ENCODE measurements around the gene DAG1. TPM values are rescaled to one million over a fixed set of nuclear protein-coding genes. Genes with fewer than 3 reads are reported as not detected.

Gene DAG1
- total RNA-seq, 1 experiment from 2014 or later, result 93.0 TPM

DNA sequence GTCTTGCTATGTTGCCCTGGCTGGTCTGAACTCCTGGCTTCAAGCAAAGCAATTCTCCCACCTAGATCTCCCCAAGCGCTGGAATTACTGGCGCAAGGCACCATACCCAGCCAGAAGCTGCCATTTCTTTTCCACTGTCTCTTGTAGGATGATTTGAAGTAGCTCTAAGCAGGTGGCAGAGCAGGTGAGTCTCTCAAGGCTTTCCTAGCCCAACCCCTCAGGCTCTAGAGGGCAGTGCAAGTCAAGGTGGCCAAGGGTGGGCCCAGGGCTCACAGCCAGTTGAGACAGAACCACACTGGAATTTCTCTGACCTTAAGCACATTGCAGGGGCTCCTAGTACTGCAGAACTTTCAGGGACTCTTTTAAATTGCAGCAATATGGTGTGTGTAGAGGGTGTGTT, 15.6 kb upstream of the DAG1 start:
- peak; percentile 90 for DNase-seq

More for the DNA sequence above, 15.6 kb upstream of the DAG1 start:
- no peaks in the 10 kb centered on the region for H3K9me3 ChIP-seq (ENCODE audit: control insufficient read depth, low read depth, low read length)
- H4K91ac ChIP-seq (ENCODE audit: insufficient read length, low read depth, low read length), result no peak overlapping the region
- H2BK15ac ChIP-seq (ENCODE audit: low read depth, low read length), result no peak overlapping the region
- no peak overlapping the region for H2BK20ac ChIP-seq (ENCODE audit: low read depth, low read length, poor library complexity, severe bottlenecking)
- H3K56ac ChIP-seq (ENCODE audit: insufficient read length, low read depth, low read length), result no peak overlapping the region
- WGBS (ENCODE audit: extremely low coverage, insufficient read length, low lambda C conversion rate), result no CpG with 5 or more reads among the region's 2 CpGs
- H3K4me3 Mint-ChIP-seq, result peak overlapping the region in 1 of 2 experiments; percentile 10; a peak in 1 of 5 replicates
- no peaks in the 10 kb centered on the region for H3K9me3 Mint-ChIP-seq
- no peak overlapping the region for H3K18ac ChIP-seq (ENCODE audit: insufficient read length, low read depth, low read length)
- no peak overlapping the region for H3K27ac ChIP-seq (ENCODE audit: insufficient read length, low read depth, low read length)
- H3K9ac ChIP-seq (ENCODE audit: extremely low read depth, insufficient read length, low read length), result no peak overlapping the region
- H4K8ac ChIP-seq (replicated peaks; ENCODE audit: insufficient read length, low read depth, low read length), result no peak overlapping the region
- H3K79me1 ChIP-seq (ENCODE audit: insufficient read depth, low read depth, low read length, poor library complexity, severe bottlenecking), result no peaks in the 10 kb centered on the region
- H2BK5ac ChIP-seq (ENCODE audit: insufficient read length, low read length), result no peak overlapping the region
- no peaks in the 10 kb centered on the region for H3K79me2 ChIP-seq (ENCODE audit: insufficient read depth, low read length)
- peaks cover 5% of the 10 kb centered on the region; the same call in 1 of the 2 replicates for H3K4me1 ChIP-seq (ENCODE audit: insufficient read depth, low read length)
- peak overlapping the region in 2 of 3 experiments; percentile 37 to 77; a peak in 3 of 7 replicates for H3K27ac Mint-ChIP-seq
- no peaks in the 10 kb centered on the region for H4K20me1 ChIP-seq (ENCODE audit: control insufficient read depth, insufficient read depth, insufficient read length)
- no peak overlapping the region for H2BK12ac ChIP-seq (ENCODE audit: insufficient read length, low read depth, low read length)
- no peak overlapping the region for H3T11ph ChIP-seq (ENCODE audit: low read length)
- no peak overlapping the region for H3K4ac ChIP-seq (ENCODE audit: low read depth, low read length)
- no peaks in the 10 kb centered on the region for H3K36me3 Mint-ChIP-seq (ENCODE audit: insufficient read depth in 1 of 3, low read depth in 3 of 3)
- H2AK5ac ChIP-seq (ENCODE audit: insufficient read length, low read length), result no peak overlapping the region
- H3K27me3 Mint-ChIP-seq (ENCODE audit: low read depth), result no peaks in the 10 kb centered on the region
- no peak overlapping the region for H3K4me2 ChIP-seq (ENCODE audit: insufficient read depth, insufficient read length, low read length)
- H4K5ac ChIP-seq (ENCODE audit: insufficient read length, low read depth, low read length), result no peak overlapping the region
- no peak overlapping the region for H2AFZ ChIP-seq (ENCODE audit: low read length)
- H2BK120ac ChIP-seq (ENCODE audit: low read depth, low read length, poor library complexity, severe bottlenecking), result no peak overlapping the region
- no peak overlapping the region for H3K23ac ChIP-seq (ENCODE audit: insufficient read length, low read depth, low read length)
- H3K14ac ChIP-seq (ENCODE audit: insufficient read depth, low read length), result no peak overlapping the region; the same call in 1 of the 2 replicates
- no peaks in the 10 kb centered on the region for H3K27me3 ChIP-seq (ENCODE audit: insufficient read depth, low read length)
- no peaks in the 10 kb centered on the region for H3K23me2 ChIP-seq (ENCODE audit: insufficient read length, low read depth, low read length, poor library complexity, severe bottlenecking)
- TF ChIP-seq, protein P1, sequence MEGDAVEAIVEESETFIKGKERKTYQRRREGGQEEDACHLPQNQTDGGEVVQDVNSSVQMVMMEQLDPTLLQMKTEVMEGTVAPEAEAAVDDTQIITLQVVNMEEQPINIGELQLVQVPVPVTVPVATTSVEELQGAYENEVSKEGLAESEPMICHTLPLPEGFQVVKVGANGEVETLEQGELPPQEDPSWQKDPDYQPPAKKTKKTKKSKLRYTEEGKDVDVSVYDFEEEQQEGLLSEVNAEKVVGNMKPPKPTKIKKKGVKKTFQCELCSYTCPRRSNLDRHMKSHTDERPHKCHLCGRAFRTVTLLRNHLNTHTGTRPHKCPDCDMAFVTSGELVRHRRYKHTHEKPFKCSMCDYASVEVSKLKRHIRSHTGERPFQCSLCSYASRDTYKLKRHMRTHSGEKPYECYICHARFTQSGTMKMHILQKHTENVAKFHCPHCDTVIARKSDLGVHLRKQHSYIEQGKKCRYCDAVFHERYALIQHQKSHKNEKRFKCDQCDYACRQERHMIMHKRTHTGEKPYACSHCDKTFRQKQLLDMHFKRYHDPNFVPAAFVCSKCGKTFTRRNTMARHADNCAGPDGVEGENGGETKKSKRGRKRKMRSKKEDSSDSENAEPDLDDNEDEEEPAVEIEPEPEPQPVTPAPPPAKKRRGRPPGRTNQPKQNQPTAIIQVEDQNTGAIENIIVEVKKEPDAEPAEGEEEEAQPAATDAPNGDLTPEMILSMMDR (conservative IDR thresholded peaks at IDR 0.05), result peak; percentile 70
- peaks cover 24 to 27% of the 10 kb centered on the region in 2 experiments for H3K4me1 Mint-ChIP-seq

Measured in H9 (cell line).